Panc1 (cell line): ENCODE measurements around the gene GPRIN1.

Experiments used
- CTCF ChIP-seq: fragments of 450-650 bp; IDR thresholded peaks from 2 replicates; pipeline ENCODE4 v1.5.1; 2017; ENCODE audit warnings: mild to moderate bottlenecking
- POLR2AphosphoS5 ChIP-seq: IDR thresholded peaks from 2 replicates; pipeline ENCODE4 v1.6.1; 2012; ENCODE audit warnings: mild to moderate bottlenecking, low read depth, low read length, moderate library complexity
- REST ChIP-seq, 2 experiments: IDR thresholded peaks; 2 replicates each; pipeline ENCODE4 v1.6.1; 2011 to 2012; ENCODE audit warnings: low read depth in 2 of 2, control low read depth in 1 of 2, low read length in 1 of 2, mild to moderate bottlenecking in 1 of 2, moderate library complexity in 1 of 2; ENCODE audit not compliant: insufficient read depth in 1 of 2
- SIN3A ChIP-seq: IDR thresholded peaks from 2 replicates; pipeline ENCODE4 v1.6.1; 2012; ENCODE audit warnings: low read depth, mild to moderate bottlenecking, low read length, moderate library complexity, borderline replicate concordance; ENCODE audit not compliant: insufficient read depth

GRCh38 chr5:176643491-176644219, 33.7 kb upstream of the GPRIN1 start:
- TF ChIP-seq REST (IDR thresholded peaks at IDR 0.05; ENCODE audit: insufficient read depth in 1 of 2, low read depth in 2 of 2, low read length in 1 of 2): no peak
- no peak for TF ChIP-seq POLR2AphosphoS5
- no peak for TF ChIP-seq CTCF
- no peak for TF ChIP-seq SIN3A
